ENCODE measurements around the gene TKTL1.

- TF ChIP-seq CTCF (IDR thresholded peaks at IDR 0.05) = no peak
- TF ChIP-seq EZH2 (IDR thresholded peaks at IDR 0.05) = no peak
Observed at GRCh38 chrX:154369449-154370299, 74.1 kb downstream of the TKTL1 start.

Measured in neural progenitor cell (in vitro differentiated cells).